Left ventricle myocardium inferior (tissue), 1 donor: ENCODE measurements around the gene C16orf89. TPM values are rescaled to one million over a fixed set of nuclear protein-coding genes. Genes with fewer than 3 reads are reported as not detected.
A peak's percentile ranks its signal among the peaks of the same experiment; 100 is the strongest.
"Not testable (repeated sequence)": the region's sequence is repeated elsewhere in the genome, so short reads cannot be mapped to it uniquely, and the experiment has no call there.

Experiments
- DNase-seq: peaks from one replicate; pipeline ENCODE4 v3.0.0-alpha.2; 2020
- H3K27ac ChIP-seq: fragments of 200-600 bp; replicated peaks from 2 replicates; pipeline ENCODE4 v1.8.0; 2021
- H3K27me3 ChIP-seq: fragments of 200-600 bp; 2 replicates; pipeline ENCODE4 v1.8.0; 2021; ENCODE audit warnings: low read depth
- H3K36me3 ChIP-seq: fragments of 200-600 bp; 2 replicates; pipeline ENCODE4 v1.8.0; 2021
- H3K4me1 ChIP-seq: fragments of 200-600 bp; 2 replicates; pipeline ENCODE4 v1.8.0; 2021
- H3K4me3 ChIP-seq: fragments of 200-600 bp; 2 replicates; pipeline ENCODE4 v1.8.0; 2021; ENCODE audit warnings: mild to moderate bottlenecking, moderate library complexity
- H3K9me3 ChIP-seq: fragments of 200-600 bp; replicated peaks from 2 replicates; pipeline ENCODE4 v1.8.0; 2021
- CTCF ChIP-seq: fragments of 200-600 bp; IDR thresholded peaks from 2 replicates; pipeline ENCODE4 v1.8.0; 2021; ENCODE audit warnings: antibody characterized with exemption, mild to moderate bottlenecking, borderline replicate concordance
- intact Hi-C: fragments of 100-400 bp; cut with micrococcal nuclease; formaldehyde crosslinking; loops from one replicate; pipeline ENCODE4 v1.11.0; 2022
- total RNA-seq: library from RNA; stranded (reverse); fragmentation: NEBNext Ultra II Directional; extraction: Animal tissue kit (Norgen Biotek cat#: 25700); gene quantifications from one replicate; pipeline ENCODE4 v1.2.1, GENCODE V29; 2021
- donor health status: DM: no; HTN: yes; CAD: no; lungs with severe emphysema.

The C16orf89 gene
- total RNA-seq, 1 donor from 2014 or later, result 5.9 TPM

GRCh38 chr16:5095145-5095830, 29.5 kb upstream of the C16orf89 start:
- H3K9me3 ChIP-seq, H3K36me3 ChIP-seq, intact Hi-C loops, DNase-seq, H3K27me3 ChIP-seq, H3K27ac ChIP-seq, H3K4me3 ChIP-seq: not testable (repeated sequence)
- H3K4me1 ChIP-seq, result peaks cover 18% of the 10 kb centered on the region

- Histone ChIP-seq H3K4me1 (peaks cover 16% of the 10 kb centered on the region), H3K36me3 (peaks cover 12% of the 10 kb centered on the region)
- intact Hi-C loops, H3K9me3 ChIP-seq, H3K4me3 ChIP-seq, H3K27me3 ChIP-seq, H3K27ac ChIP-seq, DNase-seq: not testable (repeated sequence)
Measured at GRCh38 chr16:5093746-5094145, 28.0 kb upstream of the C16orf89 start.

GRCh38 chr16:5093081-5093480, 27.3 kb upstream of the C16orf89 start:
- intact Hi-C loops, H3K9me3 ChIP-seq, DNase-seq, H3K27ac ChIP-seq, H3K27me3 ChIP-seq, H3K4me3 ChIP-seq: not testable (repeated sequence)
- Histone ChIP-seq H3K4me1 (peaks cover 13% of the 10 kb centered on the region), H3K36me3 (peaks cover 12% of the 10 kb centered on the region)

DNA sequence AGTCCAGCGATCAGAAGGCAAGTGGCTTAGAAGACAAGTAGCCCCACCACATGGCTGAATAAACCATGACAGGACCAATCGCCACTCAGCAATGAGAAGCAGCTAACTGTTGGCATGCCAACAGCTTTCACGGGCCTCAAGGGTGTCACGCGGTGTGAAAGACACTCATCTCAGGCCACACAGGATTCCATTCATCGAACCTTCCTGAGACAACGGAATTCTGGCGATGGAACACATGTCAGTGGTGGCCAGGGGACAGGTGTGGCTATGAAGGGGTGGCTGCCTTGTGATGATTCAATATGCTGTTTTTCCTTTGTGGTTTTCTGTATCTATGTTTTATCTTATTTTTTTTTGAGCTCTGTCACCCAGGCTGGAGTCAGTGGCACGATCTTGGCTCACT, 24.8 kb upstream of the C16orf89 start:
- H3K27ac ChIP-seq, H3K9me3 ChIP-seq, H3K4me1 ChIP-seq, H3K27me3 ChIP-seq, intact Hi-C loops, H3K4me3 ChIP-seq, DNase-seq: not testable (repeated sequence)
- peaks cover 18% of the 10 kb centered on the region for H3K36me3 ChIP-seq

DNA sequence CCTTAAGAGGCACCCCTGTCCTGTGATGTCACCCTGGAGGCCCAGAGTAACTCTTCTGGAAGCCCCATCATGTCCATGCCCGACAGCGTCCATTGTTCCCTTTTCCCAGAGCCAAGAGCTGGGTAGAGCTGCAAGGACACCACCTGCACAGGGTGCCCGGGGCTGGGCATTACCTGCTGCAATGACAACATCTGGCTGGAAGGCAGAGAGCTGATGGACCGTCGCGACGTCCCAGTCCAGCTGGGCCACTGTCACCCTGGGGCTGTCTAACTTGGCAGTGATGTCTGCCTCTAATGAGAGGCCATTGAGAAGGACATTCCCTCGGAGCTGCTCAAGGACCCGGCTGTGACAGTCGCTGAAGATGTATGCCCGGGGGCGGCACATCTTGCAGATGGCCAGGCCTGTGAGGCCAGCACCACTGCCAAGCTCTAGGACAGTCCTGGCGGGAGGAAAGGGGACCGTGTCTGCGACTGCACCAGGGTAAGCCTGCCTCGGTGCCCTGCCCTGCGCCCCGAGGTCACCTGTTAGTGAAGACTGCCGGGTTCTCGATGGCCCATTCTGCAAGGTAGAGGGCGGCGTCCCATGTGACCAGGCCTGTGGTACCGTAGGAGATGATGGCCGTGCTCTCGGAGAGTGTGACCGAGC, 24.3 kb upstream of the C16orf89 start:
- H3K4me3 ChIP-seq, H3K9me3 ChIP-seq, DNase-seq, intact Hi-C loops, H3K27me3 ChIP-seq, H3K27ac ChIP-seq, H3K4me1 ChIP-seq: not testable (repeated sequence)
- H3K36me3 ChIP-seq, result peaks cover 23% of the 10 kb centered on the region

DNA sequence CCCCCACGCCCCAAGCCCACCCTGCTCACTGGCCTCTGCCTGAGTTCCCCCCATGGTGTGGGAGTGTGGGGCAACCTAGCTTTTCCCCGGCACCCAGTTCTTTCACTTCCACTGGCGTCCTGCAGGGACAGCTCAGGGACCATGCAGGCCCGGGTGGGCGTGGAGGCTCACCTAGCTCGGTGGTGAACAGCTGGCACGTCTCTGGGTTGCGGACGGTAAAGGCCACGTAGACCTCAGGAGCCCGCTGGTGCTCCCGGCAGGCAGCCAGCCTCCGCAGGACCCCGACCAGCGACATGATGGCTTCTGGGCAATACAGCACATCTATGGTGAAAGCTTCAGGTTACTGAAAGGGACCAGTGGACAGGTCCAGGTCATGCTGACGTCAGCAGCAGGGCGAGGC, 23.2 kb upstream of the C16orf89 start:
- H3K36me3 ChIP-seq, result peaks cover 31% of the 10 kb centered on the region
- H3K9me3 ChIP-seq, H3K27ac ChIP-seq, H3K4me3 ChIP-seq, H3K4me1 ChIP-seq, H3K27me3 ChIP-seq, DNase-seq, intact Hi-C loops: not testable (repeated sequence)

GRCh38 chr16:5088086-5088790, 22.5 kb upstream of the C16orf89 start:
- DNase-seq, intact Hi-C loops, H3K4me1 ChIP-seq, H3K4me3 ChIP-seq, H3K27me3 ChIP-seq, H3K27ac ChIP-seq, H3K9me3 ChIP-seq: not testable (repeated sequence)
- peaks cover 37% of the 10 kb centered on the region for H3K36me3 ChIP-seq

GRCh38 chr16:5085716-5086115, 20.0 kb upstream of the C16orf89 start:
- H3K9me3 ChIP-seq, H3K27me3 ChIP-seq, H3K27ac ChIP-seq, DNase-seq, H3K4me1 ChIP-seq, intact Hi-C loops, H3K4me3 ChIP-seq: not testable (repeated sequence)
- H3K36me3 ChIP-seq, result peaks cover 52% of the 10 kb centered on the region

DNA sequence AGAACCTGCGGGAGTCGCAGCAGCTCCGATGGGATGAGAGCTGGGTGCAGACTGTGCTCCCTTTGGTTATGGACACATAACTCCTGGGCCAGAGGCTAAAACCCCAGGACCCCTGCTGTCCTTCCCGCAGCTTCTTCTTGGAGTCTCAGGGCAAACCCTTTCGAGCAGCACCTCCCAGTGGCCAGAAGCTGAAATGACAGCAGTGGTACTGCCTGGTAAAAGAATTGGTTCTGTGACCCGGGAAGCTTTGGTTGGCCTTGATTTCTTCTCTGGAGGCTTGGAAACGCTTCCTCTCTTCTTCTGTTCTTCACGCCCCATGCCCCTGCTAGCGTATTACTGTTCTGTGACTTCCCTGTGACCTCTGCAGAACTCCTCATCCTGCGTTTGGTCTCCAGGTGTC, 19.0 kb upstream of the C16orf89 start:
- H3K4me3 ChIP-seq, DNase-seq, H3K4me1 ChIP-seq, intact Hi-C loops, H3K27ac ChIP-seq, H3K27me3 ChIP-seq, H3K9me3 ChIP-seq: not testable (repeated sequence)
- H3K36me3 ChIP-seq, result peaks cover 51% of the 10 kb centered on the region
- TF ChIP-seq CTCF, result peak; percentile 68

GRCh38 chr16:5084099-5084731, 18.5 kb upstream of the C16orf89 start:
- H3K27me3 ChIP-seq, DNase-seq, intact Hi-C loops, H3K27ac ChIP-seq, H3K4me3 ChIP-seq, H3K4me1 ChIP-seq, H3K9me3 ChIP-seq: not testable (repeated sequence)
- H3K36me3 ChIP-seq, result peaks cover 51% of the 10 kb centered on the region

DNA sequence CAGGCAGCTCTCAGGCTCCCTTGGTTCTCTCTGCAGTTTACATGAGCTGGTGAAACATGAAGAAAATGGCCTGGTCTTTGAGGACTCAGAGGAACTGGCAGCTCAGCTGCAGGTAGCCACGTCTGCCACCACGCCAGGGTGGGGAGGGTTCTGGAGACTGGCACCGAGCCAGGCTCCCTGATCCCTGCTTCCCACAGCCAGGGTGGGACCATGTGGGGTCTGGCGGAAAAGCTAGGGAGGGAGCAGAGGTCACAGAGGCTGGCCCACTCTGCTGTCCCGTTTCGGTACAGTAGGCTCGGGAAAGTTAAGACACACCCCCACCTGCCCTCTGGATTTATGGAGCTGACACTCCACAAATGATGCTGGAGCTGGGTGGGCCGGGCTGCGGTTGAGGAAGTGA, 17.9 kb upstream of the C16orf89 start:
- DNase-seq, intact Hi-C loops, H3K27me3 ChIP-seq, H3K4me1 ChIP-seq, H3K27ac ChIP-seq, H3K4me3 ChIP-seq, H3K9me3 ChIP-seq: not testable (repeated sequence)
- peaks cover 56% of the 10 kb centered on the region for H3K36me3 ChIP-seq

- H3K4me3 ChIP-seq, intact Hi-C loops, H3K27me3 ChIP-seq, H3K9me3 ChIP-seq, DNase-seq, H3K4me1 ChIP-seq, H3K27ac ChIP-seq: not testable (repeated sequence)
- H3K36me3 ChIP-seq, result peaks cover 74% of the 10 kb centered on the region
Measured at GRCh38 chr16:5080996-5081395, 15.2 kb upstream of the C16orf89 start.
